Stimulated activated CD8-positive, alpha-beta memory T cell treated with anti-CD3 and anti-CD28 coated beads, Interleukin-15, amount 100 ng/mL, for 4 hours (primary cell): ENCODE data around the gene RASSF1.
A peak's percentile ranks its signal among the peaks of the same experiment; 100 is the strongest.

Source experiments
- DNase-seq, 2 donors: peaks; one replicate each; pipeline ENCODE4 v3.0.0-alpha.2; 2020; ENCODE audit warnings: low read depth in 2 of 2

RASSF1 gene

DNA sequence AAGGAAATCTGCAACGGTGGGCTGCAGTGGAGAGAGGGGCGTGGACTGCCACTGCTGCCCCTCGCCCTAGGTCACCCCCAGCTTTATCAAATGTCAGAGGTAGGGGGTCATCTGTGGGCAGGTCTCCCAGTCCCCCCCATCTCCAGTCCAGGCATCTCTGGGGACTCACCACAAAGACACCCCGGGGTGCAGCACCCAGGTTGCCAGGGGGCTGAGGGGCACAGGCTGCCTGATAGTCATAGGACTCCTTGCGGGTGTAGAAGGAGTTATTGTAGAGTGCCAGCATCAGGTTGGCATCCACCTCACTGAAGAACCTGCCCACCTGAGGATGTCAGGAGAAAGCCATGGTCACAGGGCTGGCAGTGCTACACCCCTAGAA, 25.2 kb upstream of the RASSF1 start:
- no peak for DNase-seq

DNA sequence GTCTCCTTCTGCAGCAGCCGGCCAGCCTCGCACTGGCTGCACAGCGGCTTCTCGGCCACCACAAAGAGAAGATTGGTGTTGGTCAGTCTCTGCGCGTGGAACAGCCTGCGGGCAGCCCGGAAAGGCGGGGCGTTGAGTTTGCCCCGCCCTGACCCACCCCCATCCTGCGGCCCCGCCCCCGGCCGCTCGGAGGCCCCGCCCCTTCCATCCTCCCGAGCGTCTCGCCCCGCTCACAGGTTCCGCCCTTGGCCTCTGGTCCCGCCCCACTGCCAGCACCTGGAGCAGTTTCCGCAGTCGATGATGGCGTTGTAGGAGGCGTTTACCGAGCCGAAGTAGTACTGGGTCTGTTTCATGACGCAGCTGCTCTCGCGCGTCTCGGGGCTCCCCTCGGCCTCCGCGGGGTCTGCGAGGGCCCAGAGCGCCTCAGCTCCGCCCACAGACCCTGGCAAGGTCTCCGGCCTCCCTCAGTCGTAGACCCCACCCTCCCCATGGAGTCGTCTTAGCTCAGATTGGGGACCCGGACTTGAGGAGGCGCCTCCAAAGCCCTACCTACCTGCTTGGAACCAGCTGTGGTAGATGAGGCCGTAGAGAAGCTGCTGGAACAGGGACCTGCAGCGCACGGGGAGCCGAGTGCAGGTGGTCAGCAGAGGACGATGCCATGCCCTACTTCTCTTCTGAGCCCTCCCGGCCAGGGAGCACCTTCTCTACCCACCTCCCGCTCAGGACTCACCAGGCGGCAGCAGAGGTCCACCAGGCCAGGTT, 24.6 kb upstream of the RASSF1 start:
- peak; percentile 82 to 89 for DNase-seq

DNA sequence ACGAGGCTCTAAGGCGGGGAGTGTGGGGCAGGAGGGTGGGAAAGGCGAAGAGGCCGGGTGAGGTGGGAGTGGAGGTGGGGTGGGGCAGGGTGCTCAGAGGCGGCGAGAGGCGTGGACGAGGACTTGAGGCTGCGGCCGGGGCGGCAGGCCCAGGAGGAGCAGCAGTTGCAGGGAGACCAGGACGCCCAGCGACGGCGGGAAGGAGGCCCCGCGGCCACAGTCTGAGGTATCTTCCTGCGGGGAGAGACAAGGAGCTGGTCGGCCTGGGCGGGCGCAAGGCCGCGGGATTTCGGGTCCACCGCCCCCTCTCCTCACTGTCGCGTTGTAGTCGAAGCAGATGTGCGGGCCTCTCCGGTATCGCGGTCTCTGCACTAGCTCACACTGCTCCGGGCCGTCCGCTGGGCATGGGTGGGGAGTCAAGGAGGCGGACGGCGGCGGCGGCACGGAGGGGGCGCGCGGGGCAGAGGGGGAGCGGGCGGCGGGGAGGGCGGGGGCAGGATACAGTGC, 24.0 kb upstream of the RASSF1 start:
- DNase-seq = no peak

DNA sequence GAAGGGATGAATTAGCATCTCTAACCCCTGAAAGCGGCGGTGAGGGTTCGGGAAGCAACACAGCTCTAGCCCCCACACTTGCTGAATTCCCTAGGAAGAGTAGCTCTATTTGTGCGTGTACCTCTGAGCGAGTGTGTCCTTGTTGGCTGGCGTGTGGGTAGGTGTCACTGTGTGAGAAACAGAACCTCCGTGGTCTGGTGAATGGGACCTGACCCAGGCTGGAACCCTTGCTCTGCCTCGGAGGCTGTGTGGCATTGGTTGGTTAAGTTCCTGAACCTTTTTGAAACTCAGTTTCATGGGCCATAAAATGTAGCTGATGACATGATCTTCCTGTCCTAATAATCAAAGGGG, 19.1 kb upstream of the RASSF1 start:
- no peak for DNase-seq

DNA sequence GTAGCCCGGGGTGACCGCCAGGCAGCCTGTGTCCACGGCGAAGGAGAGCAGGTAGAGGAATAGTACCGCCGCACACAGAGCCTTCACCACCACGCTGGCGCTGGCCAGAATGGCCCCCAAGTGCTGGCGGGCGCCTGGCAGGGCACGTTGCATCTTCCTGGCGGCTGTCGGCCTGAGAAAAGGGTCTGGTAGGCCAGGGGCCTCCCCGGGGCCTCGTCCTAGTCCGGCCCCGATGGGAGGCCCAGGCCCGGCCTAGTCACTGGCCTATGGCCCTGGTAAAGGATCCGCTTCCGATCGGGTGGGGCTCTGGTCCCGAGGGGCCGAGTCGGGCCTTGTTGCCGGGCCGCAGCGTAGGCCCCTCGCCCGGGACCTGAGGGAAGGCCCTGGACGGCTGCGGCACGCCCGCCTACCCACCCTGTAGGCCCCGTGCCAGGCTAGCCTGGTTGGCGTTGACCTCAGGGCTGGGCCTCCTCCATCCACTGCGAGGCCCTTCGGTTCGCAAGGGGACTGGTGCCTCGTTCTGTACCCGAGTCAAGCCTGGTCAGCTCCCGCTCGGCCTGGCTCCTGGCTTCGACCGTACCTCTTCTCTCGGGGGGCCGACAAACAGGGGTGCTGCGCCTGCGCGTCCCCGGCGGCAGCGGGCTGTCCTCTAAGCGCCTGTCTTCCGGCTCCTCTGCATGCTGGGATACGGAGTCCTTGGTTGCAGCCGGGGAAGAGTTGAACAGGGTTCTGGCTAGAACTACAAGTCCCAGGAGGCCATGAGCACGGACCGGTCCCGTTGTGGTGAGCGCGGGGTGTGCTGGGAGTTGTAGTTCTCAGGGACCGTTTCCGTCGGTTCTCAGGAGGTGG, 18.5 kb upstream of the RASSF1 start, which contains the start of gene TMEM115:
TMEM115 (minus strand) TSS at position 611 of the 849 bp plus-strand sequence; CDS start at position 153, 458 bp downstream.
- DNase-seq = peak; percentile 87 to 95

DNA sequence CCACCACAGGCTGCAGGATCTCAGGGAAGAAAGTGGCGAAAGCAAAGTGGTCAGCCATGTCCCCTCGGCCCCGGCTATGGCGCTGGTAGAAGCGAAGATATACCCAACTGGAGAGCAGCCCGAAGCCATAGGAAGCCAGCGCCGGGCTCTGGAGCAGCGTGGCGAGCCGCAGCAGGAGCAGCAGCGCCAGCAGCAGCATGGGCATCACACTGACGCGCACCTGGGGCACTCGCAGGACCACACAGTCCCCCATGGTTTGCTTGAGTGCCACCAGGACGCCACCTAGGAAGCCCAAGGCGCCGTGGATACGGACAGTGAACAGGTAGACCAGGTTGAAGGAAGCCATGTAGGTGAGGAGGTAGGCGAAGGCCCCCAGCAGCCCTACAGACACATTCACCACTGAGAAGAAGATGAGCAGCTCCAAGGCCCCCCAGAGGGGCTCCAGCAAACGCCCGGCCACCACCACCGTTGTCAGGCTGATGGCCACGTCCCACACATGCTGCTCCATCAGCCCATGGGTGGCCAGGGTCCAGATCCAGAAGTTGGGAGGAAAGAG, 17.8 kb upstream of the RASSF1 start:
- no peak for DNase-seq

DNA sequence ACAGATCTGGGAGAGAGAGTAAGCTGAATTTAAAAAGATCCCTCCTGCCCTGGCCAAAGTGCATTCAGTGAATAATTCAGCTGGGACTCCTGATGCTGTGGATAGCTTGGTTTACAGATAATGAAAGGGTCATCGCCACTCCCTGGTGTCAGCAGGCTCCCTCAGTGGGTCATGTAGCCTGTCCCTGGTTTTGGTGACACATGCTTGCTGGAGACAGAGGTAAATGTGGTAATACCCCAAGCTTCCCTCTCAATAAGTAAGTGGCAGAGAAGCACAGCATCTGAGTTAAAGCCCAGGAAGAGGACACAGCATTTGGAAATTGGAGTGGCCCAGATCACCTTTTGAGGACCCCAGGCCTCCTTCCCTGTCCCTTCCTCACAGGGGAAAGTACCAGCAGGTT, 16.8 kb upstream of the RASSF1 start:
- DNase-seq = no peak

DNA sequence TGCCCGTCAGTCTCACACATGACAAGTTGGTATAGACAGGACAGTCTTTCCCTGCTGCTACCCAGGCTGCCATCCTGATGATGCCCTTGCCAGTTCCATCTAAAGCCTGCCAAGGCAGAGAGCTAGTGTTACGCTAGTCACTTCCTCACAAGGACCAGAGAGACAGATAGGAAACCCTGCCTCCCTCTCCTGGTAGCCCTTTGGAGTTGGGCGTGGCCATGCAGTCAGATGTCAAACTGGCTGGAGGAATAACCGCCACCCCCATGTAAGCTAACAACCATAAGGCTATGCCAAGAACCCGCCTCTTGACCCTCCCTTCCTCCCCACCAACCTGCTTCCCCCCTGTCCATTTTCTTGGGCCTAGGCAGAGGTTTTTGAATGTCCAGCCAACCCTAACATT, 15.9 kb upstream of the RASSF1 start:
- no peak for DNase-seq

DNA sequence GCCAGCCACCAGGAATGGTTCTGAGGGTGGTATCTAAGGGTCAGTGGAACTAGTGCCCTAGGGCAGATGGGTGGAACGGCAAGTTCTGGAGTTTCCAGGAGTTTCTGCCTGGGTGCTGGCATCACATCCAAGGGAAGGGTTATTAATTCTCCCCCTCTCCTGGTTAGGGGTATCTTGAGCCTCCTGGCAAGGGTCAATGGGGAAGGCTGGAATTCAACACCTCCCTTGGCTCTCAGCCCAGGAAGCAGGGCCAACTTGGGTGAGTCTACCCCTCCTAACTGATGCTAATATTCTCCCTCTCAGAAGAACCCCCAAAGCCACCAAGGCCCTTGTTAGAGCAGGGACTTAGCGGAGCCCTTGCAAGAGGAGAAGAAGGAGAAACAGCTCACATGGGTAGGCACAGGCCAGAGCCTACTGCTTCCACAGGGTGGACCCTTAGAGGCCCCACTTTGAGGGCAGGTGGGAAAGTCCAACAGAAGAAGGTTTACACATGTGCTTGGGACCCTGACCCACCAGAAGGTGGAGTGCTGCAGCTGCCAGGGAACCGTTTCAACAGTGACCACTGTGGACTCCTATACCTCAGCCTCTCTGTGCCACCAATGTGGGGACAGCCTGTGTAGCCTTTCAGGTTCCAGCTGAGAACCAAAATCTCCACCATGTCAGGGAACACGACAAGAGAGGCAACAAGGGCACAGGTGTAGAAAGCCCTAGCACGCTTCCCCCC, 15.4 kb upstream of the RASSF1 start:
- DNase-seq = no peak

DNA sequence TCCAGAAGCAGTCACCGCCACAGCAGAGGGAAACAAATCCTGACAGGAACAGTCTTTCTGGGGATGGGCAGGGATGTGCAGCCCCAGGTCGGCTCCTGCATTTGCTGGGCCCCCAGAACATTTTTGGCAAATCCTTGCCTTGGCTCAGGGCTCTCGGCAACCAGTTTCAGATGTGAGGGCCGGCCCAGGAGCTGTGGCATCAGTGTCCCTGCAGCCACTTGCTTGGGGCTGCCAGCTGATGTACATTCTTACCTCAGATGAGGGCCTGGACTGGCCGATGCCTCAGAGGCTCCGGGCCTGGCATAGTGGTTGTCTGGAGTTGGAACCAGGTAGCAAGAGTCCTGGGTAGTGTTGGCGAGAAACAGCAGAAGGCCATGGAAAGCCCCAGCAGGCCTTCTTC, 14.2 kb upstream of the RASSF1 start:
- no peak for DNase-seq

DNA sequence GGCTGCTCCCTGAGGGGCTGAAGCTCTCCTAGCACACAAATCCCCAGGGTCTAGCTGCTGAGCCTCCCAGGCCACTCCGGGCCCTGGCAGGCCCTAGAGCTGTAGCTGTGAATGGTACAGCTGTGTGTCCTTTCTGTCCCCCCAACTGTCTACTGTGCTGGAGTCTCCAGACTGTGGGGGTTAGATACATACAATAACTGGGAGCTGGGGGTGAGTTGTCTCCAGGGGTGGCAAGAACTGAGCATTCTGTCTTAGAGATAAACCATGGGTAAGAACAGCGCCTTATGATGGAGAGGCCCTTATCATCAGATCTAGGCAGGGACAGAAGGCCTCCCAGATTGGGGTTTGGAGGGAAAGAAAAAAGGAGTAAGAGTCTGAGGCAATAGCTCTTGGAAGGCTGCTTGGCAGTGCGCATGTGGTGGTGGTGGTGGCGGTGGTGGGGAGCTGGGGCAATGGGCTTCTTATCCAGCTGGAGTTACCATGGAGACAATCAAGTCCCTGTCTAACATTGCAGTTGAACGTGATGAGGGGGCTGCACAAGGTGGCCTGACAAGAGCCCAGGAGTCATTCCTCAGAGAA, 13.6 kb upstream of the RASSF1 start:
- no peak for DNase-seq

DNA sequence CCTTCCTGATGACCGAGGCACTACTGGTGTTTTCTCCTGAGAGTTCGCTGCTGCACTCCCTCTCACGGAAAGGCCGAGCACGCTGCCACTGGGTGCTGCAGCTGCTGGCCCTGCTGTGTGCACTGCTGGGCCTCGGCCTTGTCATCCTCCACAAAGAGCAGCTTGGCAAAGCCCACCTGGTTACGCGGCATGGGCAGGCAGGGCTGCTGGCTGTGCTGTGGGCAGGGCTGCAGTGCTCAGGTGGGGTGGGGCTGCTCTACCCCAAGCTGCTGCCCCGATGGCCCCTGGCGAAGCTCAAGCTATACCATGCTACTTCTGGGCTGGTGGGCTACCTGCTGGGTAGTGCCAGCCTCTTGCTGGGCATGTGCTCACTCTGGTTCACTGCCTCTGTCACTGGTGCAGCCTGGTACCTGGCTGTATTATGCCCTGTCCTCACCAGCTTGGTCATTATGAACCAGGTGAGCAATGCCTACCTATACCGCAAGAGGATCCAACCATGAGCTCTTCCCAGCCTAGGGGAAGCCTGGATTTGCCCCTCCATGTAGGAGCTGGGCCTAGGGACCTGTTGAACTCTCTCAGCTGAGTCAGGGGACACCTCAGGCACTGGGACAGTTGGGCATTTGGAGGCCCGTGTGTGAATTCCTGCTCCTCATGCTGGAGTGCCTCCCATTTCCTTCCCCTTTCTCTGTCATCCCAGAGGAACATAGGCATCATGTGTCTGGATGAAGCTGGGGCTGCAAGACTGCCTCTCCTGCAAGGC, 12.8 kb upstream of the RASSF1 start:
- no peak for DNase-seq

DNA sequence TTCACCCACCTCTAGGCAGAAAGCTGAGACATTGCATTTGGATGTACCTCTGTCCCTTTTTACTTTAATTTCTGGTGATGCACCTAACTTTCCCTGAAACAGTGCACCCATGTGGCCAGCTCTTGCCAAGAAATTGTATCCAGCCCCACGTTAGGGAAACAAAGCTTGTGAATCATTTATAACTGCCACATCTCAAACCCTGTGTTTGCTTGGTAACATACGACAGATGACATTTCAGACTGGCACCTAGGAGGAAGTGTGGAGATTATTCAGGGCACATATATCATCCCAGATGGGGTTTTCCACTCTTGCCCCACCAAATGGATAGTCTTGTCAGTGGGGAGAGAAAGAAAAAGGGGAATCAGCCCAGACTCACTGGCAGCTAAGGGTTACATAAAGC, 12.1 kb upstream of the RASSF1 start:
- DNase-seq = no peak

DNA sequence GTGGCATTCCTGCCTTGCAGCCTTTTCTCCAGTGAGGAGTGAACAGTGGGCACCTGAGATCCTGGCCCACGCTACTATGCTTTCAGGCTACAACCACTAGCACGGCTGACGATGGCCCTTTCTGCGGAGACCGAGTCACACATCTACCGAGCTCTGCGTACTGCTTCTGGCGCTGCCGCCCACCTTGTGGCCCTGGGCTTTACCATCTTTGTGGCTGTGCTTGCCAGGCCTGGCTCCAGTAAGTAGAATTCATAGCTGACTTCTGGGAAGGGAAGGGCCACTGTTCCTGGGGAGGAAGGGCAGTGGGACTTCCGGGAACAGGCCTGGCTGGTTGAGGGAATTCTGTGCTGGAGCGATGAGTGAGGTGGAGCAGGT, 10.7 kb upstream of the RASSF1 start:
- DNase-seq = no peak

DNA sequence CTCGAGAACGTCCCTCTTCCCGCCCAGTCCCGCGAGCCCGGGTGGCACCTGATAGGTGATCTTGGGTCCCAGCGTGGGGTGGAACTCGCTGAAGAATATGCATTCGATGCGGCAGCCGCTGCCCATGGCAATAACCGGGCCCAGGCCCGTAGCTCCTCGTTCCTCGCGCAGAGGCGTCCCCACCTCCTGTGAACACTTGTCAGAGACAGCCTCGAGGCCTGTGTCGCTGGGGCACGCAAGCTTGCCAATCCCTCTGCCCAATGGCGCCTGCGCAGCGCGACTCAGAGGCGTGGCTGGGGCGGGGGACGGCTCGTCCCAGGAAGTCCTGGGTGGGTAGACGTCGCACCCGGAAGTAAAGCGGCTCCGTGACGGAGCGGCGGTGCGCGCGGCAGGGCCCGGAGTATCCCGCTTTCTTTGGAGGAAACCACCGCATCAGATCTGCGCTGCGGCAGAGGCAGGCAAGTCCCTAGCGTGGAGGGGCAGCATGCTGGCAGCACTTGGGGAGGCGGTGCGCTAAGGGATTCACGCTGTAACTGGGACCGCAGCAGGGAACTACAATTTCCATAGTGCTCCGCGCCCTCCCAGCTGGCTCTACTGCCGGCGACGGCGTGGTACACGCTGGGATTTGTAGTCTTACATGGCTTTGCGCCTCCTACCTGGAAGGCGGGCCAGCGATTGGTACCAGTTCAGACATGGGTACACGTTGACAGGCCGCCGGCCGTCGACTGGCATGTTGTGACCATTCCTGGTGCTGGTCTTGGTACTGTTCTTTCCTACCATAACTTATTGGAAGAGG, 10.1 kb upstream of the RASSF1 start, which contains the start of the genes CYB561D2 and NPRL2:
CYB561D2 (plus strand) TSS at position 336 of the 796 bp plus-strand sequence. CDS start 572 bp downstream, outside the sequence.
NPRL2 (minus strand) TSS at position 249 of the 796 bp plus-strand sequence; CDS start at position 126, 123 bp downstream.
- DNase-seq = peak; percentile 99

DNA sequence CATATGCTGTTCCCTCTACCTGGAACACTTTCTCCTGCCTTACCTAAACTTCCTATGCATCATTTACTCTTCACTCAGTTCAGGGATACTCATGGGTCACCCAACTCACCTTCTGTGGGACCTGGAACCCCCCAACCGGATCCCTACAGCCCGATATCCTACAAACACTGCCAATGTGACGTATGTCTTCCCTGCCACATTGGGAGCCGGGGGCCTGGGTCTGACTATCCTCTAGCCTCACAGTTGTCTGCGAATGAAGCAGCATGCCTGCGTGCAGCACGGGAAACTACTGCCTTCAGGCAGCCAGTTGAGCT, 9.5 kb upstream of the RASSF1 start:
- no peak for DNase-seq

DNA sequence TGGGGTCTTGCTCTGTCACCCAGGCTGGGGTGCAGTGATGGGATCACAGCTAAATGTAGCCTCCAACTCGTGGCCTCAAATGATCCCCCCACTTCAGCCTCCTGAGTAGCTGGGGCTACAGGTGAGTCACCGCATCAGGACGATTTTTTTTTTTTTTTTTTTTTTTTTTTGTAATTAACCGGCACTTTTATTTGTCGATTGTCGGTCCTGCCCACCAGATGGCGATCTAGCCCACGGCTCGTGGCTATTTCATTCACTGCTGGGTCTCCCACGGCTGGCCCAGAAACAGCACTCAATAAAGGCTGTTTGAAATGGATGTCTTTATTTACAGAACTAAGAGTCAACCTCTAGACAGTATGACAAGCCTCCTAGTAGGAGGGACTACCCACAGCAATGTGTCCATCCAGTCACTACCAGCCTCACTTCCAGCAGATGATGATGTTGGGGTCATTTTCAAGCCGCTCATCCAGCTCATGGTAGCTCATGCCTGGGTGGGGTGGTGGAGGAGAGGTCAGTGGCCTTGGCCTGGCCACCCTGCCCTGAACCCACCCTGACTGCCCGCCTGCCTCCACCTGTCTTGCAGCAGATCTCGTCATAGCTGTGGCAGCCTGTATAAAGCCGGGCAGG, 6.7 kb upstream of the RASSF1 start:
- DNase-seq = peak; percentile 60 to 63

DNA sequence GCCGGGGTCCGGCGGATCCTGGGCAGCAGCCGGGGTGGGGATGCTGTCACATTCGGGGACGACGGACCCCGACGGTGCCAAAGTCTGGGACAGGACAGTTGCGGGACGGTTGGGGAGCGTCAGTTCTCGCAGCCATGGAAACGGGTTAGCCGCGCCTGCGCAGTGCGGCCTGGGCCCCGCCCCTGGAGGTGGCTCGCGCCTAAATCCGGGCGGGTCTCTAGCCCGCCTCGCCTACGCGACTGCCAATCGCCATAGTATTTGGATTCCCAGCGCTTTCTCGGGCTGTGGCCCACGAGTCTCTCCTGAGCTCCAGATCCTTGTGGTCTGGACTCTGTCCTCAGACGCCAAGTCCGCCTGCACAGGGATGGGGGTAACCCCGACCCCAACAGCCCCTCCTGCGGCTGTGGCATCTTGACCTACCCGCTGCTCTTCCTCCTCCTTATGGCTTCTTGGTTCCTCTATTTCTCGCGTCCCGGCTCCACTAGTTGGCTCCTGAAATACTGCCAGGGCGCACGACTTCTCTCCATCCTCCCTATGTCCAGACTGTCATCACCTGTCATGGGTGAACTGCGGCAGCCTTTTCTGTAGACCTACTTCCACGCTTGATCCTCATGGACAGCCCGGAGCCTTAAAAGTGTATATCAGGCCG, 5.1 kb upstream of the RASSF1 start, which contains the start of gene ZMYND10:
ZMYND10 (minus strand) TSS at position 147 of the 649 bp plus-strand sequence. CDS start 153 bp downstream, outside the sequence.
- DNase-seq = peak; percentile 35 to 44

DNA sequence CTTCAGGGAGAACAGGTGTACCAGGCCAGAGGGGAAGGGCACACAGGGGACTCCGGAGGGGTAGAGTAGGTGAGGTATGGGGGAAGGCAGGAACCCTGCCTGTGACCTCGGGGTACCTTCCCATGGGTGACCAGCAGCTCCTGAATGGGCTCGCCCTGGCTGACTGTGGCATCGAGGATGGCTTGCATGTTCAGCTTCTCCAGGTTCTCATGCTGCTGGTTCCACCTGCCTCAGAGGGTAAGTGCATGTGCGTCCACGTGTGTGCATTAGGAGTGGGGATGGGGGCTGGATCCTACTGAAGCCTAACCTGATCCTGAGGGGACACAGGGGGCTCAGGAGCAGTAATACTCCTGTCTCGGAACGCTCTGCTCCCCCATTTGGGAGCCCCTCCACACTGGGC, 4.4 kb upstream of the RASSF1 start:
- no peak for DNase-seq
